ENCODE results near the gene SUSD1.

- TF ChIP-seq ZNF565 (CRISPR knock-in tag; conservative IDR thresholded peaks at IDR 0.05; ENCODE audit: low read depth) = no peak
- TF ChIP-seq ZNF8 (CRISPR knock-in tag; IDR thresholded peaks at IDR 0.05) = no peak
- no peak for TF ChIP-seq TSHZ2 (CRISPR knock-in tag; IDR thresholded peaks at IDR 0.05)
- TF ChIP-seq PATZ1 (CRISPR knock-in tag; IDR thresholded peaks at IDR 0.05; ENCODE audit: borderline replicate concordance) = no peak
- no peak for TF ChIP-seq ZC3H10 (CRISPR knock-in tag; IDR thresholded peaks at IDR 0.05)
These were observed 30.3 kb downstream of the SUSD1 start for GRCh38 chr9:112144807-112145206.
